CD4-positive, alpha-beta T cell (primary cell): ENCODE data around the gene UBQLN4. TPM values are rescaled to one million over a fixed set of nuclear protein-coding genes. Genes with fewer than 3 reads are reported as not detected.

Experiments used
- ATAC-seq: fragments of 200-7000 bp; cut with Tn5 transposase; one replicate; pipeline ENCODE4 v1.10.0; 2022; ENCODE audit warnings: mild to moderate bottlenecking; ENCODE audit not compliant: poor library complexity
- CTCF ChIA-PET: fragments of 350-600 bp; sonication (Branson Sonifier 250); formaldehyde crosslinking; loops from one replicate; lab custom pipeline; 2021; ENCODE audit warnings: antibody characterized with exemption, inconsistent platforms; lab: Charles Lee
- POLR2A ChIA-PET: fragments of 350-600 bp; sonication (Branson Sonifier 250); formaldehyde crosslinking; loops from one replicate; lab custom pipeline; 2021; ENCODE audit warnings: antibody characterized with exemption, inconsistent platforms; lab: Charles Lee
- DNase-seq, 14 experiments: peaks; one replicate each; pipeline ENCODE4 v3.0.0-alpha.2; 2013 to 2020; ENCODE audit warnings: mixed read lengths in 2 of 14
- H3K27ac ChIP-seq, 2 donors: one replicate each; pipeline versions ENCODE4 v1.5.1 to v1.7.0; 2013; ENCODE audit warnings: low read length in 2 of 2, low read depth in 1 of 2, mild to moderate bottlenecking in 1 of 2
- H3K27me3 ChIP-seq, 2 experiments: 1 replicate in 1 of 2; 2 replicates in 1 of 2; pipeline versions ENCODE4 v1.6.1 to v1.7.0; 2013; ENCODE audit warnings: low read length in 2 of 2, control low read depth in 1 of 2, mild to moderate bottlenecking in 1 of 2, moderate library complexity in 1 of 2; ENCODE audit not compliant: insufficient read depth in 2 of 2, control insufficient read depth in 1 of 2
- H3K36me3 ChIP-seq: one replicate; pipeline ENCODE4 v1.6.1; 2013; ENCODE audit warnings: low read length, control low read depth; ENCODE audit not compliant: insufficient read depth
- H3K4me1 ChIP-seq: one replicate; pipeline ENCODE4 v1.6.1; 2013; ENCODE audit warnings: low read length, control low read depth; ENCODE audit not compliant: insufficient read depth
- H3K4me3 ChIP-seq: one replicate; pipeline ENCODE4 v1.5.1; 2013; ENCODE audit warnings: mild to moderate bottlenecking, low read length, moderate library complexity
- H3K9me3 ChIP-seq, 2 experiments: 1 replicate in 1 of 2; 2 replicates in 1 of 2; pipeline versions ENCODE4 v1.6.1 to v1.7.0; 2013; ENCODE audit warnings: low read length in 2 of 2, mild to moderate bottlenecking in 2 of 2, control low read depth in 1 of 2, moderate library complexity in 1 of 2; ENCODE audit not compliant: control insufficient read depth in 1 of 2, insufficient read depth in 1 of 2
- H3K27ac Mint-ChIP-seq: one replicate; pipeline ENCODE4 v1.8.0; 2020; ENCODE audit warnings: mixed read lengths
- H3K27me3 Mint-ChIP-seq: one replicate; pipeline ENCODE4 v1.8.0; 2021; ENCODE audit warnings: mixed read lengths
- H3K36me3 Mint-ChIP-seq: one replicate; pipeline ENCODE4 v1.8.0; 2021; ENCODE audit warnings: low read depth, mixed read lengths
- H3K4me1 Mint-ChIP-seq: one replicate; pipeline ENCODE4 v1.8.0; 2021; ENCODE audit warnings: low read depth, mixed read lengths
- H3K4me3 Mint-ChIP-seq: one replicate; pipeline ENCODE4 v1.8.0; 2020; ENCODE audit warnings: mild to moderate bottlenecking, mixed read lengths
- H3K9me3 Mint-ChIP-seq: one replicate; pipeline ENCODE4 v1.8.0; 2020; ENCODE audit warnings: mixed read lengths
- intact Hi-C, 2 experiments: fragments of 100-400 bp; cut with DNase I in 1 of 2; cut with micrococcal nuclease in 1 of 2; formaldehyde crosslinking; loops; one replicate each; pipeline versions ENCODE4 v1.15.1 to v1.9.0; 2023 to 2025; cut with DNase I, micrococcal nuclease
- total RNA-seq, 174 experiments: library from RNA in 2 of 174; stranded (reverse) in 2 of 174; gene quantifications; one replicate each; pipeline ENCODE4 v1.2.3 and lab custom pipeline; 2021 to 2026
- TF ChIP-seq, protein P1 (sequence below): fragments of 200-600 bp; IDR thresholded peaks from one replicate; pipeline ENCODE4 v1.8.0; 2022; ENCODE audit warnings: antibody characterized with exemption, mild to moderate bottlenecking

Gene UBQLN4
- total RNA-seq, 2 experiments from 2014 or later = 10.6 to 11.9 TPM

DNA sequence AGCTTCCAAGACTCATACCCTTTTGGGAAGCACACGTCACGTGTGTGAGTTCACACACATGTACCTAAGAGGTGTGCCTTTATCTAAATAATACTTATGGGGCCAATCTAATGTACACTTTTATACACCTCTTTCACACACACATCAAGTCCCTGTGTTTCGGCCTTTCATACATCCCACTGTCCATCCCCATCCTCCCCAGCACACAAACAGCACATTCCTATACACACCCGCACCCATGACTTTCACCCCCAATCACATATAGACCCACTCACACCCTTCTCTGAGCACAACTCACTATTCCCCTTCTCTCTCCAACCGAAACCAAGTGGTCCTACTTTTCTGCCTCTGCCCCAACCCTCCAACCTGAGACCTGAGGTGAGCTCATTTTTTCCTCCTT lies 25.1 kb upstream of the UBQLN4 start:
- TF ChIP-seq, protein P1, sequence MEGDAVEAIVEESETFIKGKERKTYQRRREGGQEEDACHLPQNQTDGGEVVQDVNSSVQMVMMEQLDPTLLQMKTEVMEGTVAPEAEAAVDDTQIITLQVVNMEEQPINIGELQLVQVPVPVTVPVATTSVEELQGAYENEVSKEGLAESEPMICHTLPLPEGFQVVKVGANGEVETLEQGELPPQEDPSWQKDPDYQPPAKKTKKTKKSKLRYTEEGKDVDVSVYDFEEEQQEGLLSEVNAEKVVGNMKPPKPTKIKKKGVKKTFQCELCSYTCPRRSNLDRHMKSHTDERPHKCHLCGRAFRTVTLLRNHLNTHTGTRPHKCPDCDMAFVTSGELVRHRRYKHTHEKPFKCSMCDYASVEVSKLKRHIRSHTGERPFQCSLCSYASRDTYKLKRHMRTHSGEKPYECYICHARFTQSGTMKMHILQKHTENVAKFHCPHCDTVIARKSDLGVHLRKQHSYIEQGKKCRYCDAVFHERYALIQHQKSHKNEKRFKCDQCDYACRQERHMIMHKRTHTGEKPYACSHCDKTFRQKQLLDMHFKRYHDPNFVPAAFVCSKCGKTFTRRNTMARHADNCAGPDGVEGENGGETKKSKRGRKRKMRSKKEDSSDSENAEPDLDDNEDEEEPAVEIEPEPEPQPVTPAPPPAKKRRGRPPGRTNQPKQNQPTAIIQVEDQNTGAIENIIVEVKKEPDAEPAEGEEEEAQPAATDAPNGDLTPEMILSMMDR = no peak
- peaks cover 6% of the 10 kb centered on the region for H3K4me1 Mint-ChIP-seq

DNA sequence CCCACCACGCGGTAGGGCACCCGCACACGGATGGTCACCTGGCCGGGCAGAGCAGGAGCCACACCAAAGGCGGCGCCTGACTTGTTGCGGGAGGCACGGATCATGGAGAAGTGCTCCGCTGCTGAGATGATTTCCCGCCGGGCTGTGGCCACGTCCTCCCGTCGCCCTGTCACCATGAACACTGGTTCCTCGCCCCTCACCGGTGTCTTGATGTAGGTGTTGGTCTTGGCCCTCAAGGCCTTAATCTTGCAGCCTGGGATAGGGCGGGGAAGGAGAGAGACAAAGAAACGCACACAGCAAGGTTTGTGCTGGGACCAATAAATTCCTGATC lies 23.8 kb upstream of the UBQLN4 start:
- Mint-ChIP-seq H3K4me3 (no peak overlapping the region), H3K4me1 (no peaks in the 10 kb centered on the region), H3K36me3 (no peaks in the 10 kb centered on the region), H3K27me3 (peaks cover 4% of the 10 kb centered on the region), H3K9me3 (no peaks in the 10 kb centered on the region), H3K27ac (no peak overlapping the region)
- no peaks in the 10 kb centered on the region for H3K9me3 ChIP-seq
- TF ChIP-seq, protein P1 = no peak
- H3K27ac ChIP-seq = no peak overlapping the region
- H3K36me3 ChIP-seq = no peaks in the 10 kb centered on the region
- CTCF ChIA-PET = no interaction called here
- ATAC-seq (no peak), DNase-seq (no peak)
- intact Hi-C loops = no loop called here
- POLR2A ChIA-PET = no interaction called here
- H3K4me3 ChIP-seq = no peak overlapping the region
- H3K27me3 ChIP-seq = peaks cover 0 to 6% of the 10 kb centered on the region in 2 experiments
- peaks cover 11% of the 10 kb centered on the region for H3K4me1 ChIP-seq

More for the DNA sequence above, 25.1 kb upstream of the UBQLN4 start:
- Mint-ChIP-seq H3K4me3 (peak overlapping the region; percentile 70), H3K27me3 (peaks cover 13% of the 10 kb centered on the region), H3K36me3 (no peaks in the 10 kb centered on the region), H3K27ac (no peak overlapping the region), H3K9me3 (no peaks in the 10 kb centered on the region)
- Histone ChIP-seq H3K4me1 (peaks cover 23% of the 10 kb centered on the region), H3K9me3 (no peaks in the 10 kb centered on the region), H3K27ac (no peak overlapping the region), H3K36me3 (no peaks in the 10 kb centered on the region), H3K4me3 (no peak overlapping the region), H3K27me3 (peaks cover 5 to 10% of the 10 kb centered on the region in 2 experiments)
- DNase-seq (no peak), ATAC-seq (no peak)
- intact Hi-C loops = no loop called here
- ChIA-PET POLR2A (no interaction called here), CTCF (no interaction called here)

DNA sequence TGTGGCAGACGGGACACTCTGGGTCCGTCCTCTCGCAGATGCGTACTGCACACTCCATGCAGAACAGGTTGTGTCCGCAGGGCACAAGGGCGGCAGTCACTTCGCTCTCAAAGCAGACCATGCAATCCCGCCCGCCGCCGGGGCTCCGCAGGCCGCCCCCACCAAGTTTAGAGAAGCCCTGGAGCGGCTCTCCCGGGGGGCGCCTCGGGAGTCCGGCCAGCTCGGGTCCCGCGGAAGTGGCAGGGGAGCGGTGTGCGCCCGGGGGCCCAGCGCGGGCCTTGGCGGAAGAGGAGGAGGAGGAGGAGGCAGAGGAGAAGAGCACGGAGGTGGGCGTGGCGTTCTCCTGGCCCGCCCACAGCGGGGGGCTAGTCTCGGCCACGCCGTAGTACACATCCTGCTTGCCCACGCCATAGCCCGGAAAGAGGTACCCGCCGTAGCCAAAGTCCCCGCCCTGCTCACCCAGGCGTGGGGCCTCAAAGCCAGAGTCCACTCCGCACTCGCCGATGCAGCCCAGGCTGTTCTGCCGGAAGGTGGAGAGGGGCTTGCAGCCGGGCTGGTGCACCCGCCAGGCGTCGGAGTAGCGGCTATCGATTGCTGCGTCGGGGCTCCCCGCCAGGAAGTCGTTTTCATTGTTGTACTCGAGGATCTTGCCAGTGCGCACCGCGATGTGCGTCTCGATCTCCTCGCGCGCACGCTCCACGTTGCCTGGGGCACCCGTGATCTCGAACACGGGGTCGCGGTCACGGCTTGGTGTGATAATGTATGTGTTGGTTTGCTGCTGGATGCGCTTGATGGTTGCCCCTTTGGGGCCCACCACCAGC lies 23.2 kb upstream of the UBQLN4 start:
- Histone ChIP-seq H3K4me3 (peak overlapping the region; percentile 5), H3K27ac (no peak overlapping the region), H3K36me3 (no peaks in the 10 kb centered on the region), H3K27me3 (peaks cover 0 to 2% of the 10 kb centered on the region in 2 experiments), H3K9me3 (no peaks in the 10 kb centered on the region), H3K4me1 (peaks cover 6% of the 10 kb centered on the region)
- Mint-ChIP-seq H3K36me3 (no peaks in the 10 kb centered on the region), H3K9me3 (no peaks in the 10 kb centered on the region), H3K4me1 (no peaks in the 10 kb centered on the region), H3K27ac (no peak overlapping the region), H3K27me3 (peaks cover 4% of the 10 kb centered on the region), H3K4me3 (no peak overlapping the region)
- intact Hi-C loops = no loop called here
- TF ChIP-seq, protein P1 = no peak
- ATAC-seq (no peak), DNase-seq (peak in 1 of 14 experiments; percentile 16)
- POLR2A ChIA-PET = interaction anchor here (1.1 kb wide), 1 partner anchor 136 kb away, joined by 3 read pairs; the partner anchor contains the start of gene PMF1
- CTCF ChIA-PET = no interaction called here
